NCI-H1105 (cell line): ENCODE measurements around the gene PHGDH.

Experiments used
- DNase-seq: peaks from one replicate; lab custom pipeline; 2025; lab: John Stamatoyannopoulos, UW

The PHGDH gene

GRCh38 chr1:119791377-119791776 lies 79.6 kb downstream of the PHGDH start:
- DNase-seq, result no peak
